GM18526 (cell line): ENCODE data around the gene PLXNA4.

Experiments used
- POLR2A ChIP-seq: IDR thresholded peaks from 3 replicates; pipeline ENCODE4 v1.6.1; 2011; ENCODE audit not compliant: insufficient read length; ENCODE audit errors: extremely low read depth

The PLXNA4 gene

DNA sequence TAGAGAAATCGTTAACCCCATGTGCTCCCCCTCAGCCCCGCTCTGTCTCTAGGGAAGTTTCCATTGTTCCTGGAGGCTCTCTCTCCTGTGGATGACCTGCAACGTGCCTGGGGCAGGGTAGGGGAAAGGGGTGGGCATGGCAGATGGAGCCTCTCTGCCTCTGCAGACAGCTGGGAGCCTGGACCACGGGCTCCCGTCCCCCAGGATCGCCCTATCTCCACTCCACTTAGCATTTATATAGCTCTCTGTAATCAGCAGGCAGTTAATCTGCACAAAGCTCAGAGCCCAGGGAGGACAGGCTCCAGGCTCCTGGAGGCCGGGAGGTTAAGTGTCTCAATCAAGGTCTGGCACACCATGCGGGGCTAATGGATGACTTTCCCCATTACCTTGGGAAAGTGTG, 369.7 kb downstream of the PLXNA4 start:
- no peak for TF ChIP-seq POLR2A

DNA sequence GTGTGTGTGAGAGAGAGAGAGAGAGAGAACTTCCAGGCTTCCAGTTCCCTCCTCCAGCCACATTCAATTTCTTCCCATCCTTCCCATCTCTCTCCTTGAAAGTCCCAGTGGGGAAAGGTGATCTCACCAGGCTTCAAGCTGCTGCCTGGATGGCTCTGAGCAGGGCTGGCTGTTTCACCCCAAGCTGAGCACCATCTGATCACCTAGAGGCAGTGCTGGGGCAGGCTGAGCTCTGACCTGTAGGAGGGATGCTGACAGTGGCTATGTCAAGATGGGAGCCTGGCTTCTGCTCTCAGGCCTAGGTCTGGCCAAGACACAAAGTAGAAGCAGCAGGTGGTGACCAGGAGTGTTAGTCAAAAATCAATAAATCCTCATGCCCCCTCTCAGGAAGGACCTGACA, 370.8 kb downstream of the PLXNA4 start:
- TF ChIP-seq POLR2A: no peak

GRCh38 chr7:132203021-132203420, 373.2 kb downstream of the PLXNA4 start:
- TF ChIP-seq POLR2A: no peak

DNA sequence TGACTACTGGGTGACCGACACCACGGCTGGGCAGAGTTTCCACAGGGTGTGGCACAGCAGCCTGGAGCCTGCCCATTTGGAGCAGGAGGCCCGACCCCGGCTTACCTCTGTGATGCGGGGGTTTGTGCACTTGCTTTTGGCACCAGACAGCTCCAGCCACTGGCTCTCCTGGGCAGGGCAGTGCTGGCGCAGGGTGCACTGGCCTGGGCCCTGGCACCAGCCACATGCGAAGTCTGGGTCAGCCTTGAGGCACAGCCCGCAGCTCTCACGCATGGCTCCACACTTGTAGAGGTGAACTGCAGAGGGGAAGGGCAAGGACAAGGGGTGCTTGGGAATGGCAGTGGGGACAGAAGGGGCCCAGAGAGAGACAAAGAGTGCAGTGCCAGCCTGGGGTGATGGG, 373.7 kb downstream of the PLXNA4 start:
- no peak for TF ChIP-seq POLR2A

DNA sequence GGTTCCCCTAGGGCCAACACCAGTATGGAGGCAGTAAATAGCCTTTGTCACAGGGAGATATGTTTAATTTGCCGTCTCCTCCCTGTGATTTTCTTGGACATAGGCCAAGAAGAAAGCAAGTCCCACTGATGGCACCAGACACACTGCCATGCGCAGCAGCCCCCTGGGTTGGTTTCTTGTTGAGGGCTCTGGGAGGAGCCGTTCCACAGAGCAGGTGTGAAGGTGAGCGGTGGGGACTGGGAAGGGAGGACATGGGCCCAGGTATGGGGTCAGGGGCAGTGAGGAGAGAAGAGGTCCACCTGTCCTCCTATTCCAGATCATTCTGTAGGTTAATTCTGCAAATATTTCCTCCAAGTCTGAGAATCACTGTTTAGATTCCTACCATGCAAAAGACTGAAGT, 376.1 kb downstream of the PLXNA4 start:
- TF ChIP-seq POLR2A: no peak

DNA sequence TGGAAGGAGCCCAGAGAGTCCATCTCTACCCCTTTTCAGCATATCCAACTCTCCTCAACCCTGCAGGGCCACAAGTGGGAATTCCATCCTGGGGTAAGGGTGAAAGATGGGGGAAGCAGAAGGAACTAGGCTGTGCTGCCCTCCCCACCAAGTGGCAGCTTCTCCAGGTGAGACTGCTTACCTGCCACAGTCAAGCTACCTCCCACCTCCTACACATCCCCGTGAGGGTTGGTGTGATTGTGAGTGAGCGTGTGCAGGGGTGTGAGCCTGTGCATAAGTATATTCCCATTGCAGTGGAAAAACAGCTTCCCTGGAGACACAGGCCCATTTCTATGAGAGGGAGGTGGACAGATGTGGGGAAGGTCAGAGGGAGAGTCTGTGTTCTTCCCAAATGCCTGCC, 376.6 kb downstream of the PLXNA4 start:
- no peak for TF ChIP-seq POLR2A

DNA sequence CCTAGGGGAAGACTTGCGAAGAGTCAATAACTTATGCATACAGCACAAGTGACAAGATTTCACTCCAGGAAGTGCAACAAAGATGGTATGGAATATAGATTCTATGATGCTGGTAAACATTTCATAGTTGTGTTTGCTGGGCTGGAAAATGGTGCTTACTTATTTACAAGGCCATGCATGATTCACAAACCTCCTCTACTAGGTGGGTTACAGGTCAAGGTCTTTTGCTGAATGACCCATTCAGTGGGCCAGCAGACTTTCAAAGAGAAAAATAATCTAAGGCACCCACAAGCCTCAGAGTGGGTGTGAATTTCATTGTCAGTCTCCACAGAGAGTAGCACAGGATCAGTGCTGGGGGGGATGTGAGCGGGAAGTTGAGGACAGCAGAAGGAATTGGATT, 378.5 kb downstream of the PLXNA4 start:
- no peak for TF ChIP-seq POLR2A

- no peak for TF ChIP-seq POLR2A
These were observed 382.4 kb downstream of the PLXNA4 start for GRCh38 chr7:132193898-132194297.

DNA sequence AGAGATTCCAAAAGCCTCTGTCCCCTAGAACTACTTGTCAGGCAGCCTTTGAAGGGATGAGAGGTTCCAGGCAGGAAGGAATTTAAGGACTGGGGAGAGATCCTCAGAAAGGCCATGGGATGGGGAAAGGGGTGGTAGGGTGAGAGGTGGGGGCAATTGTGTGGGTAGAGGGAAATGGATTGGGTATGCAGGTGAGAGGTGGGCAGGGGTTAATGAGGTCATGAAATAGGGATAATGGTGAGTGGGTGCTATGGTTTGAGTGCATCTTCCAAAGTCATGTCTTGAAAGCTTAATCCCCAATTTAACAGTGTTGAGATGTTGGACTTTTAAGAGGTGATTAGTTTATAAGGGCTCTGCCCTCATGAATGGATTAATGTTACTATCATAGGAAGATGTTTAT, 383.5 kb downstream of the PLXNA4 start:
- TF ChIP-seq POLR2A: no peak

DNA sequence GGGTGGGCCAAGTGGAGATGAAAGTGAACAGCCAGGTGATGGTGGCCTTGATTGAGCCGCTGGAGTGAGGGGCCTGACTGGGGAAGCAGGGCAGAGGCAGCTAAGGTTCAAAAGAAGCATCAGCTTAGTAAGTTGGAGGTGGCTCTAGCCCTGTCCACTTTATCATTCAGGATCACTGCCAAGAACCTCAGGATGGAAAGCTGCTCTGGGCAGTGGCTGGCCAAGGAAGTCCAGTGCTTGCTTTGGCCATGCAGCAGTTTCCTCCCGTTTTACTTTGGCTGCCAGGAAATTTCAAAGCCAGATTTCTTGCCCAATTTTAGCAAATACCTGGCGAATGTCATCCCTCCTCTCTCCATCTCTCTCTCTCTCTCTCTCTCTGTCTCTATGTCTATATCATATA, 384.9 kb downstream of the PLXNA4 start:
- TF ChIP-seq POLR2A: no peak

DNA sequence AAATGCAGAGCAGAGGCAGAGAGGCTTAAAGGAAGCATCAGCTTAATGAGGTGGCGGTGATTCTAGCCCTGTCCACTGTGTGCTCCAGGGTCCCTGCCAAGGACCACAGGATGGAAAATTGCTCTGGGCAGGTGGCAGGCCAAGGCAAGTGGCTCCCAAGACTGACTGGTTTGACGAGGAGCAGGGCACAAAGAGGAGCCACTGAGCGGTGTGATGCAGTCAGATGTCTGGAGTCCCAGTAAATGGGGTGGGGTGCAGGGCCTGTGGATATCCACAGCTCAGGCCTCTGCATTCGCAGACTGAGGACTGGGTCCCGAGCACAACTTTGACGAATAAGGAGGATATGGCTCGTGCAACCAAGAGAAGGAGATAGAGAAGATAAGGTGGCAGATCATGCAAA, 385.6 kb downstream of the PLXNA4 start:
- no peak for TF ChIP-seq POLR2A

GRCh38 chr7:132189881-132190280, 386.4 kb downstream of the PLXNA4 start:
- no peak for TF ChIP-seq POLR2A

GRCh38 chr7:132187869-132188789, 388.1 kb downstream of the PLXNA4 start:
- no peak for TF ChIP-seq POLR2A

DNA sequence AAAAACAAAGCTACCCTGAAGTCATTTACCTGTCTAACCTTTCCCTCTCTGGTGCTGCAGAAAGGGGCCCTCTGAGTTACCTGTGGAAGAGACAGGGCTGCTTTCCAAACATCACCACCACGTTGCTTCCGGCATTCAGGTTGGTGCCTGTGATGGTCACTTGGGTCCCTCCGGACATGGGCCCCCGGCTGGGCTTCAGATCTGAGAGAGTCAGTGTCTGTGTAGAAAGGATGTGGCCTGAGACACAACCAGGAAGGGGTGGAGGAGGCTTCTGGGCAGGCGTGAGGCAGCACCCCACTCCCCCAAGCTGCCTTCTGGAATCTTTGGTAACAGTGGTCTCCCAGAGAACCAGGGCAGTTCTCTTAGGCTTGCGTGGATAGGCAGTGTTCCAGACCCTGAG, 388.9 kb downstream of the PLXNA4 start:
- no peak for TF ChIP-seq POLR2A

DNA sequence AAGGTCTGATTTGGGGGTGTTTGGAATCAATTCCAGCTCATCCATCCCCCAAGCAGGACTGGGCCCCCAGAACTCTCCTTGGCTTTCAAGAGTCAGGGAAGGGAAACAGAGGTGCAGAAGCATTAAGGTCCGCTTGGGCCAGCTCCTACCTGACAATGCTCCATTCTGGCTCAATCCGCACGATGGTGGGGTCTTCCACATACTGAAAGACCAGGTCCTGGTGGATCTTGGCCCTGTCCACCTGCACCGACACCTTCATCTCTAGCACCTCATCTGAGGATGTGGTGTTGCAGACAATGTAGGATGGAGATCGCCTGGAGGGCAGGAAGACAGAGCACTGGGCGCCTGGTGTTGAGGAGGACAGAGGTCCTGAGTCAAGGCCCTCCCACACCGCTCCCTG, 391.1 kb downstream of the PLXNA4 start:
- no peak for TF ChIP-seq POLR2A

- no peak for TF ChIP-seq POLR2A
These were observed 392.4 kb downstream of the PLXNA4 start for GRCh38 chr7:132183781-132184380.

DNA sequence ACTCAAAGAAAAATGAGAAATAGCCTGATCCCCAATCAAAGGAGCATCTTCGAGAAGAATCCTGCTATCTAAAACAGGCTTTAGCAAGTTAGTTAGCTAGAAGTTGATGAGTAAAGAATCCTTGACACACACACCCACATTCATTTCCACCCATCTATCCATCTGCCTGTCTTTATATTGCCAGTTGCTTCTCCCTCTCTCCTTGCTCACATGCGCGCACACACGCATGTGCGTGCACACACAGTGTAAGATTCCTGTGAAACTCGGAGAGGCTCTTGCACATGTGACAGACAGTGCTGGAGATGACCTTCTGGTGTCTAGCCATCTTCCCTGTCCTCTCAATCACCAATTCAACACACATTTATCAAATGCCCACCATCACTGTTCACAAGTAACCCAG, 393.3 kb downstream of the PLXNA4 start:
- TF ChIP-seq POLR2A: no peak
